SK-N-SH treated with all-trans-retinoic acid at 6 μM for 48 hours (cell line): ENCODE results near the gene TFPI.

ENCODE experiments used
- ARNTL ChIP-seq: fragments of 450-650 bp; formaldehyde crosslinking; IDR thresholded peaks from 2 replicates; pipeline ENCODE4 v1.5.0; 2020; ENCODE audit warnings: low read depth, mild to moderate bottlenecking, moderate library complexity, borderline replicate concordance
- BACH2 ChIP-seq: fragments of 250-450 bp; sonication (Bioruptor Pico); IDR thresholded peaks from 2 replicates; pipeline ENCODE4 v1.9.0; 2021; ENCODE audit warnings: mild to moderate bottlenecking, borderline replicate concordance
- PATZ1 ChIP-seq: fragments of 250-450 bp; sonication (Bioruptor Pico); IDR thresholded peaks from 2 replicates; pipeline ENCODE4 v1.8.0; 2020; ENCODE audit warnings: mild to moderate bottlenecking, moderate library complexity, borderline replicate concordance
- RARB ChIP-seq: fragments of 250-450 bp; sonication (Bioruptor Pico); IDR thresholded peaks from 2 replicates; pipeline ENCODE4 v1.8.0; 2021; ENCODE audit warnings: mild to moderate bottlenecking, moderate library complexity
- SNAI2 ChIP-seq: fragments of 250-450 bp; sonication (Bioruptor Pico); IDR thresholded peaks from 2 replicates; pipeline ENCODE4 v1.5.0; 2020; ENCODE audit warnings: mild to moderate bottlenecking, moderate library complexity
- ZFP3 ChIP-seq: fragments of 250-450 bp; sonication (Bioruptor Pico); IDR thresholded peaks from 2 replicates; pipeline ENCODE4 v1.5.0; 2020; ENCODE audit warnings: mild to moderate bottlenecking, moderate library complexity

- TF ChIP-seq ZFP3 (no peak), SNAI2 (CRISPR knock-in tag) (no peak), PATZ1 (no peak), RARB (CRISPR knock-in tag) (no peak), ARNTL (CRISPR knock-in tag) (no peak), BACH2 (CRISPR knock-in tag) (no peak)
These were observed 14.8 kb upstream of the TFPI start for GRCh38 chr2:187569042-187569441.
